HEK293 (cell line): ENCODE measurements around the gene CAPNS1.
A peak's percentile ranks its signal among the peaks of the same experiment; 100 is the strongest.

Experiments
- CTCF ChIA-PET: fragments of 350-600 bp; formaldehyde crosslinking; extraction: SDS; loops from one replicate; lab custom pipeline; 2021; ENCODE audit warnings: antibody characterized with exemption; lab: Yijun Ruan, JAX
- POLR2A ChIA-PET: fragments of 300-600 bp; formaldehyde crosslinking; extraction: SDS; loops from one replicate; lab custom pipeline; 2020; ENCODE audit warnings: antibody characterized with exemption, inconsistent platforms; lab: Yijun Ruan, JAX
- H3K27ac ChIP-seq: fragments of 200-500 bp; sonication (Bioruptor generic); 2 replicates; pipeline ENCODE4 v1.5.1; 2014; ENCODE audit warnings: low read depth, low read length, control low read depth, inconsistent platforms; ENCODE audit errors: extremely low read depth
- H3K36me3 ChIP-seq, 2 experiments: fragments of 200-500 bp in 1 of 2; sonication (Bioruptor generic) in 1 of 2; 1 replicate in 1 of 2; 2 replicates in 1 of 2; pipeline ENCODE4 v1.5.1; 2014 to 2017; ENCODE audit warnings: inconsistent platforms in 2 of 2, low read length in 2 of 2; ENCODE audit not compliant: control insufficient read depth in 2 of 2, insufficient read depth in 1 of 2
- H3K4me1 ChIP-seq: fragments of 200-500 bp; sonication (Bioruptor generic); 2 replicates; pipeline ENCODE4 v1.5.1; 2014; ENCODE audit warnings: mild to moderate bottlenecking, low read length, inconsistent platforms; ENCODE audit not compliant: control insufficient read depth, insufficient read depth
- H3K4me3 ChIP-seq: 2 replicates; pipeline ENCODE4 v1.5.1; 2011; ENCODE audit warnings: low read depth, mild to moderate bottlenecking, control low read depth, low read length, moderate library complexity
- H3K9me3 ChIP-seq: fragments of 200-500 bp; sonication (Bioruptor generic); 2 replicates; pipeline ENCODE4 v1.5.1; 2014; ENCODE audit warnings: low read depth, low read length, inconsistent platforms; ENCODE audit not compliant: control insufficient read depth, insufficient read depth
- GLIS2 ChIP-seq: fragments of 450-650 bp; formaldehyde crosslinking; IDR thresholded peaks from 2 replicates; pipeline ENCODE4 v1.5.1; 2016; ENCODE audit warnings: missing biosample characterization, missing genetic modification characterization
- KLF16 ChIP-seq: fragments of 450-650 bp; formaldehyde crosslinking; IDR thresholded peaks from 2 replicates; pipeline ENCODE4 v1.5.1; 2017; ENCODE audit warnings: missing biosample characterization, missing genetic modification characterization
- ZBTB20 ChIP-seq: fragments of 450-650 bp; formaldehyde crosslinking; IDR thresholded peaks from 2 replicates; pipeline ENCODE4 v1.5.1; 2016; ENCODE audit warnings: missing biosample characterization, missing genetic modification characterization
- ZBTB49 ChIP-seq: fragments of 450-650 bp; formaldehyde crosslinking; IDR thresholded peaks from 2 replicates; pipeline ENCODE4 v1.5.1; 2016; ENCODE audit warnings: missing biosample characterization, missing genetic modification characterization, low read depth
- ZFHX2 ChIP-seq: fragments of 450-650 bp; formaldehyde crosslinking; conservative IDR thresholded peaks from 2 replicates; pipeline ENCODE4 v1.5.1; 2016; ENCODE audit warnings: missing biosample characterization, missing genetic modification characterization
- ZNF148 ChIP-seq: fragments of 450-650 bp; formaldehyde crosslinking; IDR thresholded peaks from 2 replicates; pipeline ENCODE4 v1.5.0; 2017; ENCODE audit warnings: missing biosample characterization, missing genetic modification characterization, borderline replicate concordance
- ZNF26 ChIP-seq: fragments of 450-650 bp; formaldehyde crosslinking; IDR thresholded peaks from 2 replicates; pipeline ENCODE4 v1.5.1; 2016; ENCODE audit warnings: missing biosample characterization, missing genetic modification characterization
- ZNF302 ChIP-seq: fragments of 450-650 bp; formaldehyde crosslinking; IDR thresholded peaks from 2 replicates; pipeline ENCODE4 v1.5.1; 2016; ENCODE audit warnings: missing biosample characterization, missing genetic modification characterization, low read depth
- ZNF423 ChIP-seq: fragments of 450-650 bp; formaldehyde crosslinking; IDR thresholded peaks from 2 replicates; pipeline ENCODE4 v1.5.1; 2016; ENCODE audit warnings: missing biosample characterization, missing genetic modification characterization
- ZNF600 ChIP-seq: fragments of 450-650 bp; formaldehyde crosslinking; IDR thresholded peaks from 2 replicates; pipeline ENCODE4 v1.5.1; 2016; ENCODE audit warnings: missing biosample characterization, missing genetic modification characterization
- ZNF623 ChIP-seq: fragments of 450-650 bp; formaldehyde crosslinking; IDR thresholded peaks from 2 replicates; pipeline ENCODE4 v1.5.1; 2016; ENCODE audit warnings: missing biosample characterization, missing genetic modification characterization
- ZNF692 ChIP-seq: fragments of 450-650 bp; formaldehyde crosslinking; IDR thresholded peaks from 2 replicates; pipeline ENCODE4 v1.5.1; 2016; ENCODE audit warnings: missing biosample characterization, missing genetic modification characterization
- ZSCAN16 ChIP-seq: fragments of 450-650 bp; formaldehyde crosslinking; IDR thresholded peaks from 2 replicates; pipeline ENCODE4 v1.5.1; 2016; ENCODE audit warnings: missing biosample characterization, missing genetic modification characterization
- TF ChIP-seq, protein P1 (sequence below): fragments of 450-650 bp; formaldehyde crosslinking; IDR thresholded peaks from 2 replicates; pipeline ENCODE4 v1.5.1; 2016; ENCODE audit warnings: missing biosample characterization, missing genetic modification characterization, borderline replicate concordance
- TF ChIP-seq, protein P2 (sequence below): fragments of 450-650 bp; formaldehyde crosslinking; IDR thresholded peaks from 2 replicates; pipeline ENCODE4 v1.5.1; 2016; ENCODE audit warnings: missing biosample characterization, missing genetic modification characterization

Gene CAPNS1

GRCh38 chr19:36101550-36102327, 38.1 kb upstream of the CAPNS1 start (continued):
- TF ChIP-seq, protein P1, sequence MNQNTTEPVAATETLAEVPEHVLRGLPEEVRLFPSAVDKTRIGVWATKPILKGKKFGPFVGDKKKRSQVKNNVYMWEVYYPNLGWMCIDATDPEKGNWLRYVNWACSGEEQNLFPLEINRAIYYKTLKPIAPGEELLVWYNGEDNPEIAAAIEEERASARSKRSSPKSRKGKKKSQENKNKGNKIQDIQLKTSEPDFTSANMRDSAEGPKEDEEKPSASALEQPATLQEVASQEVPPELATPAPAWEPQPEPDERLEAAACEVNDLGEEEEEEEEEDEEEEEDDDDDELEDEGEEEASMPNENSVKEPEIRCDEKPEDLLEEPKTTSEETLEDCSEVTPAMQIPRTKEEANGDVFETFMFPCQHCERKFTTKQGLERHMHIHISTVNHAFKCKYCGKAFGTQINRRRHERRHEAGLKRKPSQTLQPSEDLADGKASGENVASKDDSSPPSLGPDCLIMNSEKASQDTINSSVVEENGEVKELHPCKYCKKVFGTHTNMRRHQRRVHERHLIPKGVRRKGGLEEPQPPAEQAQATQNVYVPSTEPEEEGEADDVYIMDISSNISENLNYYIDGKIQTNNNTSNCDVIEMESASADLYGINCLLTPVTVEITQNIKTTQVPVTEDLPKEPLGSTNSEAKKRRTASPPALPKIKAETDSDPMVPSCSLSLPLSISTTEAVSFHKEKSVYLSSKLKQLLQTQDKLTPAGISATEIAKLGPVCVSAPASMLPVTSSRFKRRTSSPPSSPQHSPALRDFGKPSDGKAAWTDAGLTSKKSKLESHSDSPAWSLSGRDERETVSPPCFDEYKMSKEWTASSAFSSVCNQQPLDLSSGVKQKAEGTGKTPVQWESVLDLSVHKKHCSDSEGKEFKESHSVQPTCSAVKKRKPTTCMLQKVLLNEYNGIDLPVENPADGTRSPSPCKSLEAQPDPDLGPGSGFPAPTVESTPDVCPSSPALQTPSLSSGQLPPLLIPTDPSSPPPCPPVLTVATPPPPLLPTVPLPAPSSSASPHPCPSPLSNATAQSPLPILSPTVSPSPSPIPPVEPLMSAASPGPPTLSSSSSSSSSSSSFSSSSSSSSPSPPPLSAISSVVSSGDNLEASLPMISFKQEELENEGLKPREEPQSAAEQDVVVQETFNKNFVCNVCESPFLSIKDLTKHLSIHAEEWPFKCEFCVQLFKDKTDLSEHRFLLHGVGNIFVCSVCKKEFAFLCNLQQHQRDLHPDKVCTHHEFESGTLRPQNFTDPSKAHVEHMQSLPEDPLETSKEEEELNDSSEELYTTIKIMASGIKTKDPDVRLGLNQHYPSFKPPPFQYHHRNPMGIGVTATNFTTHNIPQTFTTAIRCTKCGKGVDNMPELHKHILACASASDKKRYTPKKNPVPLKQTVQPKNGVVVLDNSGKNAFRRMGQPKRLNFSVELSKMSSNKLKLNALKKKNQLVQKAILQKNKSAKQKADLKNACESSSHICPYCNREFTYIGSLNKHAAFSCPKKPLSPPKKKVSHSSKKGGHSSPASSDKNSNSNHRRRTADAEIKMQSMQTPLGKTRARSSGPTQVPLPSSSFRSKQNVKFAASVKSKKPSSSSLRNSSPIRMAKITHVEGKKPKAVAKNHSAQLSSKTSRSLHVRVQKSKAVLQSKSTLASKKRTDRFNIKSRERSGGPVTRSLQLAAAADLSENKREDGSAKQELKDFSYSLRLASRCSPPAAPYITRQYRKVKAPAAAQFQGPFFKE (tag by site-specific recombination): no peak
- peak; percentile 86 for TF ChIP-seq ZNF692 (tag by site-specific recombination)

- ChIA-PET CTCF (interaction anchor here (1.0 to 4.4 kb wide), 2 partner anchors 25 to 42 kb away, joined by 3 to 21 read pairs; no protein-coding TSS in a partner anchor), POLR2A (interaction anchor here (0.7 to 3.5 kb wide), 6 partner anchors 8 to 89 kb away, joined by 3 to 33 read pairs (median 3); partner anchors contain the start of genes ALKBH6, POLR2I, TBCB and THAP8)
- Histone ChIP-seq H3K4me1 (no peaks in the 10 kb centered on the region), H3K27ac (no peak overlapping the region), H3K36me3 (peaks cover 84 to 86% of the 10 kb centered on the region in 2 experiments), H3K9me3 (no peaks in the 10 kb centered on the region), H3K4me3 (no peak overlapping the region)
- no peak for TF ChIP-seq ZBTB49 (tag by site-specific recombination)
- no peak for TF ChIP-seq ZNF26 (tag by site-specific recombination)
- TF ChIP-seq ZFHX2 (tag by site-specific recombination): peak; percentile 61; the same call in 1 of the 2 replicates
- no peak for TF ChIP-seq ZBTB20 (tag by site-specific recombination)
- no peak for TF ChIP-seq ZNF302
- no peak for TF ChIP-seq ZNF623
- no peak for TF ChIP-seq KLF16 (tag by site-specific recombination)
- no peak for TF ChIP-seq ZSCAN16 (tag by site-specific recombination)
- peak; percentile 29; the same call in 1 of the 2 replicates for TF ChIP-seq ZNF600 (tag by site-specific recombination)
- peak; percentile 49; the same call in 1 of the 2 replicates for TF ChIP-seq GLIS2 (tag by site-specific recombination)
- no peak for TF ChIP-seq ZNF423
- no peak for TF ChIP-seq ZNF148
- TF ChIP-seq, protein P2, sequence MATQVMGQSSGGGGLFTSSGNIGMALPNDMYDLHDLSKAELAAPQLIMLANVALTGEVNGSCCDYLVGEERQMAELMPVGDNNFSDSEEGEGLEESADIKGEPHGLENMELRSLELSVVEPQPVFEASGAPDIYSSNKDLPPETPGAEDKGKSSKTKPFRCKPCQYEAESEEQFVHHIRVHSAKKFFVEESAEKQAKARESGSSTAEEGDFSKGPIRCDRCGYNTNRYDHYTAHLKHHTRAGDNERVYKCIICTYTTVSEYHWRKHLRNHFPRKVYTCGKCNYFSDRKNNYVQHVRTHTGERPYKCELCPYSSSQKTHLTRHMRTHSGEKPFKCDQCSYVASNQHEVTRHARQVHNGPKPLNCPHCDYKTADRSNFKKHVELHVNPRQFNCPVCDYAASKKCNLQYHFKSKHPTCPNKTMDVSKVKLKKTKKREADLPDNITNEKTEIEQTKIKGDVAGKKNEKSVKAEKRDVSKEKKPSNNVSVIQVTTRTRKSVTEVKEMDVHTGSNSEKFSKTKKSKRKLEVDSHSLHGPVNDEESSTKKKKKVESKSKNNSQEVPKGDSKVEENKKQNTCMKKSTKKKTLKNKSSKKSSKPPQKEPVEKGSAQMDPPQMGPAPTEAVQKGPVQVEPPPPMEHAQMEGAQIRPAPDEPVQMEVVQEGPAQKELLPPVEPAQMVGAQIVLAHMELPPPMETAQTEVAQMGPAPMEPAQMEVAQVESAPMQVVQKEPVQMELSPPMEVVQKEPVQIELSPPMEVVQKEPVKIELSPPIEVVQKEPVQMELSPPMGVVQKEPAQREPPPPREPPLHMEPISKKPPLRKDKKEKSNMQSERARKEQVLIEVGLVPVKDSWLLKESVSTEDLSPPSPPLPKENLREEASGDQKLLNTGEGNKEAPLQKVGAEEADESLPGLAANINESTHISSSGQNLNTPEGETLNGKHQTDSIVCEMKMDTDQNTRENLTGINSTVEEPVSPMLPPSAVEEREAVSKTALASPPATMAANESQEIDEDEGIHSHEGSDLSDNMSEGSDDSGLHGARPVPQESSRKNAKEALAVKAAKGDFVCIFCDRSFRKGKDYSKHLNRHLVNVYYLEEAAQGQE: no peak
Observed at GRCh38 chr19:36103040-36103626, 36.7 kb upstream of the CAPNS1 start.
